CMK (cell line): Measurements from ENCODE around the gene GKN1.
"Not testable (repeated sequence)": the region's sequence is repeated elsewhere in the genome, so short reads cannot be mapped to it uniquely, and the experiment has no call there.

Experiments
- DNase-seq: peaks from one replicate; pipeline ENCODE4 v3.0.0-alpha.2; 2010; ENCODE audit warnings: low read depth

GKN1 gene

GRCh38 chr2:68974251-68974650 lies at the start of gene GKN1:
Gene GKN1, plus strand, starts transcription at chr2:68974636. Its CDS starts 42 bp downstream, at chr2:68974678.
- no peak for DNase-seq

GRCh38 chr2:68925295-68925896 lies 49.0 kb upstream of the GKN1 start:
- no peak for DNase-seq

GRCh38 chr2:68926796-68927195 lies 47.6 kb upstream of the GKN1 start:
- no peak for DNase-seq

GRCh38 chr2:68931149-68931711 lies 43.2 kb upstream of the GKN1 start:
- no peak for DNase-seq

GRCh38 chr2:68931799-68932198 lies 42.6 kb upstream of the GKN1 start:
- no peak for DNase-seq

- DNase-seq: no peak
Measured at GRCh38 chr2:68932402-68932801, 42.0 kb upstream of the GKN1 start.

GRCh38 chr2:68934021-68934420 lies 40.4 kb upstream of the GKN1 start:
- DNase-seq: no peak

- DNase-seq: no peak
Measured at GRCh38 chr2:68935471-68935870, 39.0 kb upstream of the GKN1 start.

GRCh38 chr2:68936427-68936826 lies 38.0 kb upstream of the GKN1 start:
- no peak for DNase-seq

- DNase-seq: no peak
Measured at GRCh38 chr2:68936889-68937288, 37.5 kb upstream of the GKN1 start.

GRCh38 chr2:68937346-68938055 lies 36.9 kb upstream of the GKN1 start:
- no peak for DNase-seq

GRCh38 chr2:68938938-68939337 lies 35.5 kb upstream of the GKN1 start:
- DNase-seq: no peak

GRCh38 chr2:68939962-68940361 lies 34.5 kb upstream of the GKN1 start:
- DNase-seq: no peak

GRCh38 chr2:68940369-68940768 lies 34.1 kb upstream of the GKN1 start:
- no peak for DNase-seq

GRCh38 chr2:68942827-68943226 lies 31.6 kb upstream of the GKN1 start:
- no peak for DNase-seq

- no peak for DNase-seq
Measured at GRCh38 chr2:68943581-68944568, 30.6 kb upstream of the GKN1 start.

- DNase-seq: no peak
Measured at GRCh38 chr2:68946117-68946516, 28.3 kb upstream of the GKN1 start.

- DNase-seq: no peak
Measured at GRCh38 chr2:68948710-68949109, 25.7 kb upstream of the GKN1 start.

GRCh38 chr2:68951899-68952298 lies 22.5 kb upstream of the GKN1 start:
- no peak for DNase-seq

GRCh38 chr2:68952887-68953521 lies 21.4 kb upstream of the GKN1 start, which contains the start of gene GKN2:
Gene GKN2, minus strand, starts transcription at chr2:68952893. Its CDS starts 32 bp downstream, at chr2:68952861.
- DNase-seq: no peak

- not testable (repeated sequence) for DNase-seq
Measured at GRCh38 chr2:68955432-68955831, 19.0 kb upstream of the GKN1 start.

- DNase-seq: no peak
Measured at GRCh38 chr2:68959001-68959400, 15.4 kb upstream of the GKN1 start.
